K562 (cell line): ENCODE data around the gene CRIP1. TPM values are rescaled to one million over a fixed set of nuclear protein-coding genes. Genes with fewer than 3 reads are reported as not detected.

Experiments
- ATAC-seq: fragments of 200-7000 bp; cut with Tn5 transposase; 3 replicates; pipeline ENCODE4 v1.9.1; 2020; ENCODE audit warnings: moderate library complexity
- BruUV-seq: library from RNA; stranded (reverse); fragments of 400-500 nt; replicated peaks from 2 replicates; lab custom pipeline; 2021; lab: Mats Ljungman, UMichigan
- CTCF ChIA-PET: fragments of 300-600 bp; formaldehyde crosslinking; extraction: SDS; loops from one replicate; lab custom pipeline; 2021; ENCODE audit warnings: low intra/inter-chr PET ratio; lab: Yijun Ruan, JAX
- POLR2A ChIA-PET: fragments of 300-600, 350-650 bp; sonication (Branson Sonifier 250); formaldehyde crosslinking; extraction: SDS; loops from one replicate; lab custom pipeline; 2021; ENCODE audit warnings: antibody characterized with exemption, inconsistent platforms; lab: Yijun Ruan, JAX
- DNase-seq, 4 experiments: peaks; one replicate each; pipeline versions ENCODE4 v3.0.0 to v3.0.0-alpha.2; 2011 to 2018; ENCODE audit warnings: low spot score in 3 of 4, mixed read lengths in 3 of 4; ENCODE audit errors: extremely low read depth in 1 of 4
- FAIRE-seq: peaks from 2 replicates; lab custom pipeline; 2011; peaks lifted over from hg19 to GRCh38; lab: Jason Lieb, UNC
- H2AFZ ChIP-seq: 2 replicates; pipeline ENCODE4 v1.6.0; 2011; ENCODE audit warnings: low read depth, low read length, control low read depth, inconsistent platforms
- H3K27ac ChIP-seq: fragments of 200-600 bp; 3 replicates; pipeline ENCODE4 v1.8.0; 2011; ENCODE audit warnings: low read depth, mild to moderate bottlenecking, control low read depth, inconsistent platforms, low read length, moderate library complexity, mixed read lengths; ENCODE audit errors: extremely low read depth
- H3K27me3 ChIP-seq, 2 experiments: fragments of 300-600 bp in 1 of 2; 2 replicates in 1 of 2; 3 replicates in 1 of 2; pipeline versions ENCODE4 v1.6.0 to v1.8.0; 2011; ENCODE audit warnings: inconsistent platforms in 2 of 2, low read length in 2 of 2, mild to moderate bottlenecking in 1 of 2, mixed read lengths in 1 of 2, moderate library complexity in 1 of 2; ENCODE audit not compliant: control insufficient read depth in 2 of 2, insufficient read depth in 2 of 2
- H3K36me3 ChIP-seq: fragments of 300-600 bp; 3 replicates; pipeline ENCODE4 v1.8.0; 2011; ENCODE audit warnings: mild to moderate bottlenecking, low read length, inconsistent platforms; ENCODE audit not compliant: control insufficient read depth, insufficient read depth
- H3K4me1 ChIP-seq, 2 experiments: fragments of 200-600 bp in 1 of 2; replicated peaks in 1 of 2; 2 replicates in 1 of 2; 3 replicates in 1 of 2; pipeline versions ENCODE4 v1.5.1 to v1.8.0; 2011; ENCODE audit warnings: inconsistent platforms in 2 of 2, low read length in 2 of 2, mild to moderate bottlenecking in 1 of 2, mixed read lengths in 1 of 2, moderate library complexity in 1 of 2; ENCODE audit not compliant: control insufficient read depth in 2 of 2, insufficient read depth in 2 of 2
- H3K4me2 ChIP-seq: 2 replicates; pipeline ENCODE4 v1.6.1; 2011; ENCODE audit warnings: low read length, control low read depth, inconsistent platforms, mixed read lengths; ENCODE audit not compliant: insufficient read depth
- H3K4me3 ChIP-seq: fragments of 200-600 bp; sonication (generic), shearing (Covaris generic); 2 replicates; pipeline ENCODE4 v1.5.1; 2016; ENCODE audit warnings: control low read depth, inconsistent platforms
- H3K79me2 ChIP-seq: fragments of 200-600 bp; 3 replicates; pipeline ENCODE4 v1.8.0; 2011; ENCODE audit warnings: low read length, inconsistent platforms; ENCODE audit not compliant: control insufficient read depth, insufficient read depth
- H3K9ac ChIP-seq, 2 experiments: 2 replicates each; pipeline versions ENCODE4 v1.6.0 to v1.6.1; 2011; ENCODE audit warnings: low read depth in 2 of 2, low read length in 2 of 2, control low read depth in 1 of 2, inconsistent platforms in 1 of 2, mild to moderate bottlenecking in 1 of 2, mixed read lengths in 1 of 2; ENCODE audit not compliant: insufficient read depth in 1 of 2
- H3K9me1 ChIP-seq: one replicate; pipeline ENCODE4 v1.6.0; 2011; ENCODE audit warnings: inconsistent platforms, mild to moderate bottlenecking, low read length, moderate library complexity; ENCODE audit not compliant: control insufficient read depth, insufficient read depth
- H3K9me3 ChIP-seq: replicated peaks from 2 replicates; pipeline ENCODE4 v1.5.1; 2011; ENCODE audit warnings: low read depth, low read length, inconsistent platforms; ENCODE audit not compliant: control insufficient read depth, insufficient read depth
- H4K20me1 ChIP-seq: replicated peaks from 2 replicates; pipeline ENCODE4 v1.6.1; 2011; ENCODE audit warnings: low read length, inconsistent platforms, mixed read lengths; ENCODE audit not compliant: control insufficient read depth, insufficient read depth
- ARID1B ChIP-seq: fragments of 450-650 bp; IDR thresholded peaks from 2 replicates; pipeline ENCODE4 v1.6.1; 2016; ENCODE audit warnings: antibody characterized with exemption, mild to moderate bottlenecking, inconsistent platforms
- BRF2 ChIP-seq: IDR thresholded peaks from 3 replicates; pipeline ENCODE4 v1.6.1; 2011; ENCODE audit warnings: borderline replicate concordance, mild to moderate bottlenecking; ENCODE audit not compliant: insufficient read length, insufficient read depth
- CAMTA2 ChIP-seq: fragments of 250-450 bp; sonication (Bioruptor Pico); conservative IDR thresholded peaks from 2 replicates; pipeline ENCODE4 v1.5.1; 2022
- E2F1 ChIP-seq: sonication (generic); formaldehyde crosslinking; IDR thresholded peaks from 2 replicates; pipeline ENCODE4 v1.8.1; 2023; ENCODE audit warnings: mild to moderate bottlenecking, missing genetic modification reagents, moderate library complexity
- GABPB1 ChIP-seq: sonication (generic); formaldehyde crosslinking; IDR thresholded peaks from 2 replicates; pipeline ENCODE4 v1.8.0; 2022; ENCODE audit warnings: mild to moderate bottlenecking, missing genetic modification reagents
- JUNB ChIP-seq: fragments of 450-650 bp; formaldehyde crosslinking; conservative IDR thresholded peaks from 2 replicates; pipeline ENCODE4 v1.4.0; 2020; ENCODE audit warnings: mild to moderate bottlenecking
- MEF2A ChIP-seq: IDR thresholded peaks from 2 replicates; pipeline ENCODE4 v1.6.1; 2011; ENCODE audit warnings: low read depth, mild to moderate bottlenecking, low read length, moderate library complexity; ENCODE audit not compliant: control insufficient read depth
- PHB2 ChIP-seq: fragments of 450-650 bp; IDR thresholded peaks from 2 replicates; pipeline ENCODE4 v1.6.1; 2017; ENCODE audit warnings: low read depth
- WGBS: fragments of 100-300 bp; shearing (Covaris generic); methylation state at CpG from one replicate; pipeline ENCODE4 v1.1.6; 2016; ENCODE audit warnings: low coverage, mixed read lengths; ENCODE audit not compliant: insufficient coverage; ENCODE audit errors: missing lambda C conversion rate; 5-methylcytosine and 5-hydroxymethylcytosine counted together
- in situ Hi-C: fragments of 300-500 bp; cut with MboI; formaldehyde crosslinking; loops from 4 replicates; pipeline ENCODE4 v1.15.0; 2018; ENCODE audit warnings: inconsistent platforms, mixed read lengths
- intact Hi-C: fragments of 100-400 bp; cut with micrococcal nuclease; formaldehyde crosslinking; loops from 2 replicates; pipeline ENCODE4 v1.14.2; 2022
- polyA plus RNA-seq, 8 experiments: library from polyadenylated mRNA; depleted of rRNA in 4 of 8; stranded (reverse) in 5 of 8; unstranded in 3 of 8; fragments of >200 nt; fragmentation: Nextera tagmentation in 2 of 8; fragmentation: Illumina TruSeq in 1 of 8; extraction: Ambion mirVana in 2 of 8; extraction: Trizol in 1 of 8; gene quantifications; 2 replicates each; pipeline versions ENCODE4 v1.2.1 to v1.2.3, GENCODE V29; 2011 to 2014; ENCODE audit warnings: inconsistent platforms in 1 of 8, missing spikeins in 1 of 8
- total RNA-seq, 7 experiments: library from RNA; depleted of rRNA in 6 of 7; stranded (reverse); fragments of >200 nt in 6 of 7; fragmentation: Illumina TruSeq in 2 of 7; extraction: Trizol in 2 of 7; gene quantifications; 2 replicates each; pipeline versions ENCODE4 v1.2.1 to v1.2.3, GENCODE V29; 2011 to 2021; ENCODE audit warnings: low replicate concordance in 1 of 7
- TF ChIP-seq, protein P1 (sequence below): fragments of 250-450 bp; sonication (Bioruptor Pico); IDR thresholded peaks from 2 replicates; pipeline ENCODE4 v1.8.0; 2021; ENCODE audit warnings: borderline replicate concordance, mild to moderate bottlenecking, moderate library complexity; ENCODE audit not compliant: poor library complexity, severe bottlenecking
- TF ChIP-seq, protein P2 (sequence below): fragments of 450-650 bp; IDR thresholded peaks from 2 replicates; pipeline ENCODE4 v1.6.1; 2017; ENCODE audit warnings: antibody characterized with exemption, mild to moderate bottlenecking
- TF ChIP-seq, protein P3 (sequence below): fragments of 450-650 bp; formaldehyde crosslinking; IDR thresholded peaks from 2 replicates; pipeline ENCODE4 v1.4.0; 2022; ENCODE audit warnings: missing genetic modification characterization

Gene CRIP1
- total and polyA plus RNA-seq, 9 of the 15 experiments (the other 6 are each of a cell fraction or from before 2014, with no cell fraction given), result 0.11 to 0.58 (median 0.14) TPM; not detected in 6

GRCh38 chr14:105461903-105462302, 24.8 kb upstream of the CRIP1 start:
- Histone ChIP-seq H3K36me3 (peaks cover 68% of the 10 kb centered on the region; the same call in 2 of the 3 replicates), H3K4me1 (peaks cover 0 to 18% of the 10 kb centered on the region in 2 experiments; a peak in 2 of 5 replicates), H3K27ac (no peak overlapping the region), H3K9ac (no peak overlapping the region), H3K9me3 (no peaks in the 10 kb centered on the region), H2AFZ (no peak overlapping the region), H3K4me3 (no peak overlapping the region), H3K4me2 (no peak overlapping the region), H3K27me3 (no peaks in the 10 kb centered on the region), H3K79me2 (no peaks in the 10 kb centered on the region), H4K20me1 (no peaks in the 10 kb centered on the region), H3K9me1 (no peaks in the 10 kb centered on the region)
- WGBS, result 97% methylated on average over 11 of the region's 18 CpGs
- CTCF ChIA-PET, result no interaction called here
- intact Hi-C loops, result no loop called here
- no peak for TF ChIP-seq JUNB (CRISPR knock-in tag)
- TF ChIP-seq, protein P1, sequence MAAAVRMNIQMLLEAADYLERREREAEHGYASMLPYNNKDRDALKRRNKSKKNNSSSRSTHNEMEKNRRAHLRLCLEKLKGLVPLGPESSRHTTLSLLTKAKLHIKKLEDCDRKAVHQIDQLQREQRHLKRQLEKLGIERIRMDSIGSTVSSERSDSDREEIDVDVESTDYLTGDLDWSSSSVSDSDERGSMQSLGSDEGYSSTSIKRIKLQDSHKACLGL (CRISPR knock-in tag), result no peak
- no peak for TF ChIP-seq GABPB1 (CRISPR knock-in tag)
- no peak for TF ChIP-seq BRF2
- TF ChIP-seq CAMTA2 (CRISPR knock-in tag), result no peak
- TF ChIP-seq ARID1B, result no peak
- TF ChIP-seq, protein P2, sequence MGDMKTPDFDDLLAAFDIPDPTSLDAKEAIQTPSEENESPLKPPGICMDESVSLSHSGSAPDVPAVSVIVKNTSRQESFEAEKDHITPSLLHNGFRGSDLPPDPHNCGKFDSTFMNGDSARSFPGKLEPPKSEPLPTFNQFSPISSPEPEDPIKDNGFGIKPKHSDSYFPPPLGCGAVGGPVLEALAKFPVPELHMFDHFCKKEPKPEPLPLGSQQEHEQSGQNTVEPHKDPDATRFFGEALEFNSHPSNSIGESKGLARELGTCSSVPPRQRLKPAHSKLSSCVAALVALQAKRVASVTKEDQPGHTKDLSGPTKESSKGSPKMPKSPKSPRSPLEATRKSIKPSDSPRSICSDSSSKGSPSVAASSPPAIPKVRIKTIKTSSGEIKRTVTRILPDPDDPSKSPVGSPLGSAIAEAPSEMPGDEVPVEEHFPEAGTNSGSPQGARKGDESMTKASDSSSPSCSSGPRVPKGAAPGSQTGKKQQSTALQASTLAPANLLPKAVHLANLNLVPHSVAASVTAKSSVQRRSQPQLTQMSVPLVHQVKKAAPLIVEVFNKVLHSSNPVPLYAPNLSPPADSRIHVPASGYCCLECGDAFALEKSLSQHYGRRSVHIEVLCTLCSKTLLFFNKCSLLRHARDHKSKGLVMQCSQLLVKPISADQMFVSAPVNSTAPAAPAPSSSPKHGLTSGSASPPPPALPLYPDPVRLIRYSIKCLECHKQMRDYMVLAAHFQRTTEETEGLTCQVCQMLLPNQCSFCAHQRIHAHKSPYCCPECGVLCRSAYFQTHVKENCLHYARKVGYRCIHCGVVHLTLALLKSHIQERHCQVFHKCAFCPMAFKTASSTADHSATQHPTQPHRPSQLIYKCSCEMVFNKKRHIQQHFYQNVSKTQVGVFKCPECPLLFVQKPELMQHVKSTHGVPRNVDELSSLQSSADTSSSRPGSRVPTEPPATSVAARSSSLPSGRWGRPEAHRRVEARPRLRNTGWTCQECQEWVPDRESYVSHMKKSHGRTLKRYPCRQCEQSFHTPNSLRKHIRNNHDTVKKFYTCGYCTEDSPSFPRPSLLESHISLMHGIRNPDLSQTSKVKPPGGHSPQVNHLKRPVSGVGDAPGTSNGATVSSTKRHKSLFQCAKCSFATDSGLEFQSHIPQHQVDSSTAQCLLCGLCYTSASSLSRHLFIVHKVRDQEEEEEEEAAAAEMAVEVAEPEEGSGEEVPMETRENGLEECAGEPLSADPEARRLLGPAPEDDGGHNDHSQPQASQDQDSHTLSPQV, result no peak
- no peak for TF ChIP-seq PHB2
- TF ChIP-seq E2F1 (CRISPR knock-in tag), result no peak
- TF ChIP-seq, protein P3, sequence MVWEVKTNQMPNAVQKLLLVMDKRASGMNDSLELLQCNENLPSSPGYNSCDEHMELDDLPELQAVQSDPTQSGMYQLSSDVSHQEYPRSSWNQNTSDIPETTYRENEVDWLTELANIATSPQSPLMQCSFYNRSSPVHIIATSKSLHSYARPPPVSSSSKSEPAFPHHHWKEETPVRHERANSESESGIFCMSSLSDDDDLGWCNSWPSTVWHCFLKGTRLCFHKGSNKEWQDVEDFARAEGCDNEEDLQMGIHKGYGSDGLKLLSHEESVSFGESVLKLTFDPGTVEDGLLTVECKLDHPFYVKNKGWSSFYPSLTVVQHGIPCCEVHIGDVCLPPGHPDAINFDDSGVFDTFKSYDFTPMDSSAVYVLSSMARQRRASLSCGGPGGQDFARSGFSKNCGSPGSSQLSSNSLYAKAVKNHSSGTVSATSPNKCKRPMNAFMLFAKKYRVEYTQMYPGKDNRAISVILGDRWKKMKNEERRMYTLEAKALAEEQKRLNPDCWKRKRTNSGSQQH, result no peak
- TF ChIP-seq MEF2A, result no peak
- TSS peak; percentile 24 for BruUV-seq
- in situ Hi-C loops, result no loop called here
- no peak for ATAC-seq
- FAIRE-seq, result no peak
- no peak for DNase-seq
- POLR2A ChIA-PET, result no interaction called here
